Fibroblast of upper back skin (primary cell): ENCODE results near the gene MTMR12.
"Not testable (repeated sequence)": the region's sequence is repeated elsewhere in the genome, so short reads cannot be mapped to it uniquely, and the experiment has no call there.

Experiments used
- DNase-seq: peaks from one replicate; pipeline ENCODE4 v3.0.0-alpha.2; 2013

MTMR12 gene

DNA sequence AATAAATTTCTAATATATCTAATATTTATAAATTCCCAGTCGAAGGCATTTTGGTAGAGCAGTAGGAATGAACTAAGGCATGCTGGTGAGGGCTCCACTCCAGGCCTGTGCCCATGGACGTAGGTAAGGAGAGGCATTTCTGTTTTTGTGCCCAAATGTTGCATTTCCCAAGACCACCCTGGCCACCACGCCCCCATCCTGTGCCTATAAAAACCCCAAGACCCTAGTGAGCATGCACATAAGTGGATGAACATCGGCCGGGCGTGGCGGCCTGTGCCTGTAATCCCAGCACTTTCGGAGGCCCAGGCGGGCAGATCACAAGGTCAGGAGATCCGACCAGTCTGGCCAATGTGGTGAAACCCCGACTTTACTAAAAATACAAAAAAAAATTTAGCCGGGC, 10.1 kb upstream of the MTMR12 start:
- no peak for DNase-seq

GRCh38 chr5:32321787-32322186, 9.0 kb upstream of the MTMR12 start:
- not testable (repeated sequence) for DNase-seq

DNA sequence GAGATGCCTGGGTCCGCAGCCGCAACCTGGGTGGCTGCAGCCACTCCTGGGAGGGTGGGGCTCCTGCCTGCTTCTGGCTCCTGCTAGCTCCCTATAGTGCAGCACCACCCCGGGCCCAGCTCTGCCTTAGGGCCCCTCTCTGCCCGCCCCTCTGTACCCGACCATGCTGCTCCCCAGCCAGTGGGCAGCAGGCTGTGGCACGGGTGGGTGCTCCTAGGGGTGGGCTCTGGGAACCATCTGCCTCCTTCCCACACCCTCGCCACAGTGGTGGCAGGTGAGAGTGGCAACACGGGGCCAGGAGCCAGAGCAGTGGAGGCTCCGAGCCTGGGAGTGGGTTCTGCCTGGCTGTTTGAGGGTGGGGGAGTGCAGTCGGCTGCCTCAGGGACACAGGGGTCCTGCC, 7.8 kb upstream of the MTMR12 start:
- no peak for DNase-seq

- no peak for DNase-seq
Measured at GRCh38 chr5:32319926-32320543, 7.3 kb upstream of the MTMR12 start.

- no peak for DNase-seq
Measured at GRCh38 chr5:32319392-32319791, 6.7 kb upstream of the MTMR12 start.

DNA sequence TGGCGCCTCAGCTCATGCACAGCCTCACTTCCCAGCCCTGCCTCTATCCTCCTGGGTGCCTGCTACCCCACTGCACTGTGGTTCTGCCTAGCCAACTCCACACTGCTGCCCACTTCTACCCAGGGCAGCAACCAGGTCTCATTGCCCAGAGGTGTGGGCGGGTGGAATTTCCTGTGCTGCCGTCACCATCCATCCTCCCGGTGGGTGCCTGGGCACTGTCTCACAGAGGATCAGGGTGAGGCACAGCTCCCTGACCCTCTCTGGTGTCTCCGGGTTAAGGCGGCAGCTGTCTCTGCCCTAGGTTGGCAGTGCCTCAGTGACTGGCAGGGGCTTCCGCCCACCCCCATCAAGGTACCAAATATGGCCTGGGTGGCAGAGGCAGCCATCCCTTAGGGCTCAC, 4.3 kb upstream of the MTMR12 start:
- no peak for DNase-seq

DNA sequence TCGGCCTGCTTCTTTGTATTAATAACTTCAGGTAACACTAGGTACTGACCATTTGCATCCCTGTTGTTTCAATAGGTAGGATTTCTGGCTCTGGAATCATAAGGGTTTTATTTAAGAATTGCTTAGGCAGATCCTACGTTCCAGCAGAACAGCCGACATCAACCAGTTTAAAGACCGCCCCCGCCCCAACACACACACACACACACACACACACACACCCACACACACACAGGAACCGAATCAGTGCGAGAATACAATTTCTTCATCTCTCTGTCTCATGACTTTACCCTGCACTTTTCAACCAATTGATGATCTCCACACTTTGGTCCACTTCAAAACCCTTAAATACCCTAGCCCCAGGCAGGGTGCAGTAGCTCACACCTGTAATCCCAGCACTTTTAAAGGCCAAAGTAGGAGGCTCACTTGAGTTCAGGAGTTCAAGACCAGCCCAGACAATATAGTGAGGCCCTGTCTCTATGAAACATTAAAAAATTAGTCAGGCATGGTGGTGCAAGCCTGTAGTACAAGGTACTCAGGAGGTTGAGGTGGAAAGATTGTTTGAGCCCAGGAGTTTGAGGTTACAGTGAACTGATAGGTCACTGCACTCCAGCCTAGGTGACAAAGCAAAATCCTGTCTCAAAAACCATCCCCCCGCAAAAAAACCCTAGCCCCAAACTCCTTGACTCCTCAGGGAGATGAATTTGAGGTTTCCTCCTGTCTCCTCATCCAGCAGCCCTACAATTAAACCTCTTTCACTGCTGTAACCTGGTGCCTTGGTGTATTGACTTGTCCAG, 2.7 kb upstream of the MTMR12 start:
- no peak for DNase-seq

- no peak for DNase-seq
Measured at GRCh38 chr5:32314658-32315057, 1.9 kb upstream of the MTMR12 start.

DNA sequence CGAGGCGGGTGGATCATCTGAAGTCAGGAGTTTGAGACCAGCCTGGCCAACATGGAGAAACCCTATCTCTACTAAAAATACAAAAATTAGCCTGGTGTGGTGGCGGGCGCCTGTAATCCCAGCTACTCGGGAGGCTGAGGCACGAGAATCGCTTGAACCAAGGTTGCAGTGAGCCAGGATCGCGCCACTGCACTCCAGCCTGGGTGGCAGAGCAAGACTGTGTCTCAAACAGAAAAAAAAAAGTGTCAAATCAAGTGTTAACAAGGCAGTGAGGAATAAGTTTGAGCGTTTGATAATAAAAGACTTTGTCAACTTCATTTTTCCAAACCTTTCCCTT, 1.4 kb upstream of the MTMR12 start:
- not testable (repeated sequence) for DNase-seq

DNA sequence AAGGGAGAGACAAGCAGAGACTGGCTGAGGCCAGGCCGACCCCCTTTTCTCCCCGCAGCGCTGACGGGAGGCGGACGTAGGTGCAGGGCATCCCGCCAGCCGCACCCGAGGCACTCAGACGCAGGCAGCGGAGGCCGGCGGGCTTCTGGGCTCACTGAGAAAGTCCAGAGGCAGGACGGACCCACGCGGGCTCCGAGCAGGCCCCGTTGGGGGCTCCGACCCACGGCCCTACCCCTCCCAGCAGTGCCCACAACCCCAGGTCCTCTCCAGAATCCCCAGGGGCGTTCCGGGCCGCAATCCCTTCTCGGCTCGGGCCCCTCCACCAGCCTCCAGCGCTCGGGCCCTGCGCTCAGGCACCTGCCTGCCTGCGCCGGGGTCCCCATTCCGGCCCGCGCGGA, 543 bp downstream of the MTMR12 start:
- DNase-seq: peak; percentile 51

GRCh38 chr5:32311404-32312196, 1.1 kb downstream of the MTMR12 start:
- no peak for DNase-seq

DNA sequence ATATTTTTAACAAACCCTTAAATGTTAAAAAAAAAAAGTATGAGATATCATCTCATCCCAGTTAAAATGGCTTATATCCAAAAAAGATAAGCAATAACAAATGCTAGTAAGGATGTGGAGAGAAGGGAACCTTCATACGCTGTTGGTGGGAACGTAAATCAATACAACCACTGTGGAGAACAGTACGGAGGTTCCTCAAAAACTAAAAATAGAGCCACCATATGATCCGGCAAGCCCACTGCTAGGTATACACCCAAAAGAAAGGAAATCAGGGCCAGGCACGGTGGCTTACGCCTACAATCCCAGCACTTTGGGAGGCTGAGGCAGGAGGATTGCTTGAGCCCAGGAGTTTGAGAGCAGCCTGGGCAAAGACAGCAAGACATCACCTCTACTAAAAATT, 3.0 kb downstream of the MTMR12 start:
- no peak for DNase-seq

DNA sequence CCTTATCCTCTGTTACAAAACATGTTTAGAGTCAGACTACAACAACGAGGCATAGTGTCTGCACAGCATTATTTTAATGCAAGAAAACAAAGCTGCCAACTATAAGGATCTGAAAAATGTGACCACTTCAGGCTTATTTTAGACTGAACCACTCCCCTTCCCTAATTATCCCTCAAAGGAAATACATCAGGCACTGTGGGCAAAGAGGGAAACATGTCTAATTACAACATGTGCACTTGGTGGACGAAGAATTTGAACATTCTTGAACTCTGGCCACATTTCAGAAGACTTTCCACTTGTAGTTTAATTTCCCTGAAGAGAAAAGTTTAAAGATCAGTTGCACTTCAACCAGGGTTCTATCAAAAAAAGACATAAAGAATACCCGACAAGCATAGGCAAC, 3.8 kb downstream of the MTMR12 start:
- no peak for DNase-seq

GRCh38 chr5:32307769-32308194, 5.0 kb downstream of the MTMR12 start:
- DNase-seq: no peak

DNA sequence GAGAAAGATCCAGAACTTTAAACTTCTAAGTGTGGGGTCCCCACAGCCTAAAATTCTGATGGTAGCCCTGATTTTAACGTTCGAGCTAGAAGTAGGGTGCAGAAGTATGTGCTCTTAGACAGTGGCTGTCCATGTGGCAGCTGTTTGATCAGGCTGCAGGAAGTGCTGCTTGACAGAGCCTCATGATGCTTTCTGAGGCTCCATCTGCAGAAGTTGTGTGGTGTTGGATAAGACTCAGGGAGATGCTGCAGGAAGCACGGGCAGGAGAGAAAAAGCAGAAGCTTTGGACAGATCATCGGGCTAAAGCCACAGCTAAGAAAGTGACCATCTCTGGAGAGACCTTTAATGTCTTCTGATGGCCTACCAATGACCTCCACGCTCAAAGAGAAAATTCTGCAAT, 8.1 kb downstream of the MTMR12 start:
- DNase-seq: no peak

DNA sequence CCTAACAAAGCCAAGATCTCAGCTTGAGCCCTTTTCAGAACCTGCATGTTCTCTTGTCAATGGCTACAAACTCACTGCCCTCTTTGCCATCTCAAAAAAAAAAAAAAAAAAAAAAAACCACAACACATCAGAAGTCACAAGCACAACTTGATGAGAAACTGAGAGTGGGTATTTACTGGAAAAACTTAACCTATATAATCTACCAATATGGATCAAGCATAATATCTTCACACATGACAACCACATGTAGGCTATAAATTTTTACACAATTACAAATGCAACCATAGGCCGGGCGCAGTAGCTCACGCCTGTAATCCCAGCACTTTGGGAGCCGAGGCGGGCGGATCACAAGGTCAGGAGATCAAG, 9.0 kb downstream of the MTMR12 start:
- no peak for DNase-seq

DNA sequence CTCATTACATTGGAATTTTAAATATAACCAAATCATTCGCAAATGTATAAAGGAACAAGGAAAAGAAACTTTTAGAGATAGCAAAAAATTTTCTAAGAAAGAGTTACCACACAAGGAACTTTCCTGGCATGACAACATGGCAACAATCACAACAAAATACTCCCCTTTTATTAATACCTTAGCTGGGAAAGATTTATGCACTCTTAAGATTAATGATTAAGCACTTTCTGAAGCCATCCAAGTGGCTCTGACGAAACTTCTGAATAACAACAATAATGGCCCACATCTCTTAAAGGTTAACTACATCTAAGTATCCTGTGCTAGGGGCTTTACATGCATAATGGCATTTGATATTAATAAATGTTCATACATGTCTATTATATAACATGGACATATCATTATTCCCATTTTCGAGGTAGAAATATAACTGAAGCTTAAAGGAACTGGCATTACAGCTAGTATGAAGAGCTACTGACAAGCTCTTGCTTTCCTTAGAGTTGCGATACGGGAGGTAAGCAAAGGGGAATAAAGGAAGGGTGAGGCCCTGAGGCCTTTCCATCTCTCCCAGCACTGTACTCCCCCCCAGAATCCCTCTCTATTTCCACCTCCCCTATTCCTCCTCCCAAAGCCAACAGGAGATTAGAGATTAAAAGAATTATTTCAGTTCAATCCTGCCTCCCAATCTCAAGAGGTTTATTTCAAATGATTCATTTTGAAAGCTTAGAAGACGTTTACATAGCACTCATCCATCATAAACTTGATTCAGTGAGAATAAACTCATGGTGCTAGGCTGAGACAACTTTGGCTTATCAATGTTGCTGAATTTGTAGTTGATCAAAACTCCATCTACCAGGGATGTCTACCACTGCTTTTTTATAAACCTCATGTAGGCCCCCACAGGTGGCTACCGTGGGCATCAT, 9.6 kb downstream of the MTMR12 start:
- no peak for DNase-seq

- DNase-seq: no peak
Measured at GRCh38 chr5:32301891-32302290, 10.8 kb downstream of the MTMR12 start.

DNA sequence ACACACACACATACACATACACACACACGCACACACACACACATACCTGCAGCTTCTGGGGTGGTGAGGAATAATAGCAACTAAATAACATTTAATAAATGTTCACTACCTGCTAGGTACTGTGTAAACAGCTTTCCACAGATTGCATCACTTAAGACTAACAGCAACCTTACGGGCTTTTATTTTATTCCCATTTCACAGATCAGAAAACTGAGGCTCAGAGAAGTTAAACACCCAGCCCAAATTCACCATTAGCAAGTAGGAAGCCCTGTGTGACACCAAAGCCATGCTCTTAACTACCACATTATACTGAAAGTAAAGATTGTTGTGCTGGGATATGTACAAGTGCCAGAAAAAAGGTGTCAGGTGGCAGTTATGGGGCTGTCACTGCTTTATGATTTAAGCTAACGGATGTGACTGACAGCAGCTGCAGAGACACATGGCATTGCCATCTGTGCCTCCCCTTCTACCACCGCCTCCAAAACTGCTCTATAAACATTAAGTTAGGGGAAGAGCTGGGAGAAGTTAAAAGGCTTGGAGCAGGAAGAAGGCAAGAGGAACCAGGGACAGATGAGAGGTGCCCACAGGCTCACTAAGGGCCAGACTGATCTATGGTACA, 13.6 kb downstream of the MTMR12 start:
- no peak for DNase-seq

DNA sequence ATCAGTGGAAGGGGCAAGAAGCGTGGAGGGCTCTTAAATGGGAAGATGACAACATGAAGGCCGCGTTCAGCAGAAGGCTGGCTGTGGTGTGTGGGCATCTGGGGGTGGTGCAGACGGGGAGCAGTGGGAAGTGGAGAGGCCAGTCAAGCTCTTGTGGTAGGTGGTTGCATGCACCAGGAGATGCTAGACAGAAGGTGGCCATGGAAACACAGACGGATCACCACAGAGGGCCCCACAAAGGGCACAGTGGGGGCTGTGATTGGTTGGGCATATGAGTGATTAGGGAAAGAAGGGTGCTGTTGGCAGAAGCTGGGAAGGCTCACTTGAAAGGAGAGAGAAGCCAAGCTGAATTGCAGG, 14.7 kb downstream of the MTMR12 start:
- DNase-seq: no peak

GRCh38 chr5:32297181-32298058, 15.3 kb downstream of the MTMR12 start:
- peak; percentile 8 for DNase-seq
